ENCODE measurements around the gene COL6A2.
"Not testable (repeated sequence)": the region's sequence is repeated elsewhere in the genome, so short reads cannot be mapped to it uniquely, and the experiment has no call there.

COL6A2 gene

GRCh38 chr21:46138383-46138970 lies 40.6 kb downstream of the COL6A2 start:
- Histone ChIP-seq H2AK5ac (ENCODE audit: low read length, severe bottlenecking) (no peak overlapping the region), H3K79me1 (replicated peaks; ENCODE audit: low read length, poor library complexity, severe bottlenecking) (no peaks in the 10 kb centered on the region), H3K14ac (ENCODE audit: low read length in 2 of 2) (no peak overlapping the region), H2BK5ac (ENCODE audit: low read depth, low read length, poor library complexity, severe bottlenecking) (no peak overlapping the region), H3K4ac (ENCODE audit: low read depth in 1 of 2, low read length in 2 of 2) (no peak overlapping the region), H3K9ac (ENCODE audit: low read length) (no peak overlapping the region), H4K91ac (ENCODE audit: low read length) (no peak overlapping the region), H3K23ac (ENCODE audit: low read length in 2 of 2) (no peak overlapping the region), H3K4me2 (ENCODE audit: low read length, poor library complexity, severe bottlenecking) (no peak overlapping the region), H2BK12ac (ENCODE audit: low read length in 2 of 2) (no peak overlapping the region), H3K36me3 (ENCODE audit: control insufficient read depth in 1 of 2, insufficient read depth in 2 of 2, low read depth in 1 of 2, low read length in 2 of 2) (no peaks in the 10 kb centered on the region), H2AFZ (ENCODE audit: low read depth, low read length) (no peak overlapping the region), H3K4me1 (ENCODE audit: control insufficient read depth, insufficient read depth, low read depth, low read length) (peaks cover 20% of the 10 kb centered on the region), H3K9me3 (ENCODE audit: control insufficient read depth, low read length) (no peaks in the 10 kb centered on the region), H3K27me3 (ENCODE audit: control insufficient read depth in 1 of 2, insufficient read depth in 1 of 2, low read length in 2 of 2) (peaks cover 15 to 41% of the 10 kb centered on the region in 2 experiments), H3K27ac (ENCODE audit: low read length, poor library complexity, severe bottlenecking) (no peak overlapping the region), H3K4me3 (ENCODE audit: insufficient read depth in 1 of 2, low read depth in 1 of 2, low read length in 2 of 2) (no peak overlapping the region), H2BK120ac (ENCODE audit: low read depth, low read length) (no peak overlapping the region), H3K18ac (ENCODE audit: low read depth in 1 of 2, low read length in 2 of 2) (no peak overlapping the region), H4K8ac (ENCODE audit: low read length) (no peak overlapping the region), H2BK15ac (ENCODE audit: low read depth, poor library complexity, severe bottlenecking) (no peak overlapping the region)
- DNase-seq = no peak
- 93% methylated on average over 28 of the region's 28 CpGs for WGBS

- Histone ChIP-seq H3K36me3 (ENCODE audit: control insufficient read depth in 1 of 2, insufficient read depth in 2 of 2, low read depth in 1 of 2, low read length in 2 of 2) (no peaks in the 10 kb centered on the region), H2BK120ac (ENCODE audit: low read depth, low read length) (no peak overlapping the region), H3K4me1 (ENCODE audit: control insufficient read depth, insufficient read depth, low read depth, low read length) (peaks cover 19% of the 10 kb centered on the region), H3K4ac (ENCODE audit: low read depth in 1 of 2, low read length in 2 of 2) (no peak overlapping the region), H2BK12ac (ENCODE audit: low read length in 2 of 2) (no peak overlapping the region), H4K91ac (ENCODE audit: low read length) (no peak overlapping the region), H3K23ac (ENCODE audit: low read length in 2 of 2) (no peak overlapping the region), H2AK5ac (ENCODE audit: low read length, severe bottlenecking) (no peak overlapping the region), H3K9ac (ENCODE audit: low read length) (no peak overlapping the region), H2BK15ac (ENCODE audit: low read depth, poor library complexity, severe bottlenecking) (no peak overlapping the region), H4K8ac (ENCODE audit: low read length) (no peak overlapping the region), H3K18ac (ENCODE audit: low read depth in 1 of 2, low read length in 2 of 2) (no peak overlapping the region), H2AFZ (ENCODE audit: low read depth, low read length) (no peak overlapping the region), H3K4me3 (ENCODE audit: insufficient read depth in 1 of 2, low read depth in 1 of 2, low read length in 2 of 2) (no peak overlapping the region), H3K27me3 (ENCODE audit: control insufficient read depth in 1 of 2, insufficient read depth in 1 of 2, low read length in 2 of 2) (peaks cover 15 to 41% of the 10 kb centered on the region in 2 experiments), H3K4me2 (ENCODE audit: low read length, poor library complexity, severe bottlenecking) (no peak overlapping the region), H2BK5ac (ENCODE audit: low read depth, low read length, poor library complexity, severe bottlenecking) (no peak overlapping the region), H3K79me1 (replicated peaks; ENCODE audit: low read length, poor library complexity, severe bottlenecking) (no peaks in the 10 kb centered on the region), H3K9me3 (ENCODE audit: control insufficient read depth, low read length) (no peaks in the 10 kb centered on the region), H3K14ac (ENCODE audit: low read length in 2 of 2) (peak overlapping the region in 1 of 2 experiments; percentile 9), H3K27ac (ENCODE audit: low read length, poor library complexity, severe bottlenecking) (no peak overlapping the region)
- WGBS = 88% methylated on average over 14 of the region's 15 CpGs
- DNase-seq = no peak
Observed at GRCh38 chr21:46139686-46140085, 41.8 kb downstream of the COL6A2 start.

- H3K4ac ChIP-seq (ENCODE audit: low read depth in 1 of 2, low read length in 2 of 2); H2BK5ac ChIP-seq (ENCODE audit: low read depth, low read length, poor library complexity, severe bottlenecking); H2BK15ac ChIP-seq (ENCODE audit: low read depth, poor library complexity, severe bottlenecking); H3K9ac ChIP-seq (ENCODE audit: low read length); H3K23ac ChIP-seq (ENCODE audit: low read length in 2 of 2); H3K18ac ChIP-seq (ENCODE audit: low read depth in 1 of 2, low read length in 2 of 2); H4K8ac ChIP-seq (ENCODE audit: low read length); H3K79me1 ChIP-seq (replicated peaks; ENCODE audit: low read length, poor library complexity, severe bottlenecking); H2BK120ac ChIP-seq (ENCODE audit: low read depth, low read length); H4K91ac ChIP-seq (ENCODE audit: low read length); H2AFZ ChIP-seq (ENCODE audit: low read depth, low read length); H3K27ac ChIP-seq (ENCODE audit: low read length, poor library complexity, severe bottlenecking); H3K9me3 ChIP-seq (ENCODE audit: control insufficient read depth, low read length); H2AK5ac ChIP-seq (ENCODE audit: low read length, severe bottlenecking); H3K4me2 ChIP-seq (ENCODE audit: low read length, poor library complexity, severe bottlenecking); H3K4me3 ChIP-seq (ENCODE audit: insufficient read depth in 1 of 2, low read depth in 1 of 2, low read length in 2 of 2); H3K36me3 ChIP-seq (ENCODE audit: control insufficient read depth in 1 of 2, insufficient read depth in 2 of 2, low read depth in 1 of 2, low read length in 2 of 2): not testable (repeated sequence)
- WGBS = 44% methylated on average over 28 of the region's 29 CpGs
- Histone ChIP-seq H2BK12ac (ENCODE audit: low read length in 2 of 2) (peak overlapping the region in 1 of 2 experiments; percentile 56), H3K4me1 (ENCODE audit: control insufficient read depth, insufficient read depth, low read depth, low read length) (peaks cover 19% of the 10 kb centered on the region), H3K27me3 (ENCODE audit: control insufficient read depth in 1 of 2, insufficient read depth in 1 of 2, low read length in 2 of 2) (peaks cover 15 to 41% of the 10 kb centered on the region in 2 experiments), H3K14ac (ENCODE audit: low read length in 2 of 2) (peak overlapping the region in 1 of 2 experiments; percentile 30)
- DNase-seq = peak; percentile 63
Observed at GRCh38 chr21:46140352-46141003, 42.6 kb downstream of the COL6A2 start.

- Histone ChIP-seq H2AK5ac (ENCODE audit: low read length, severe bottlenecking) (no peak overlapping the region), H3K9me3 (ENCODE audit: control insufficient read depth, low read length) (no peaks in the 10 kb centered on the region), H3K79me1 (replicated peaks; ENCODE audit: low read length, poor library complexity, severe bottlenecking) (no peaks in the 10 kb centered on the region), H2BK5ac (ENCODE audit: low read depth, low read length, poor library complexity, severe bottlenecking) (no peak overlapping the region), H2BK120ac (ENCODE audit: low read depth, low read length) (peak overlapping the region; percentile 2), H3K9ac (ENCODE audit: low read length) (no peak overlapping the region), H3K4me3 (ENCODE audit: insufficient read depth in 1 of 2, low read depth in 1 of 2, low read length in 2 of 2) (no peak overlapping the region), H3K18ac (ENCODE audit: low read depth in 1 of 2, low read length in 2 of 2) (peak overlapping the region in 1 of 2 experiments; percentile 55), H3K27me3 (ENCODE audit: control insufficient read depth in 1 of 2, insufficient read depth in 1 of 2, low read length in 2 of 2) (peaks cover 15 to 33% of the 10 kb centered on the region in 2 experiments), H2BK15ac (ENCODE audit: low read depth, poor library complexity, severe bottlenecking) (peak overlapping the region; percentile 8), H3K36me3 (ENCODE audit: control insufficient read depth in 1 of 2, insufficient read depth in 2 of 2, low read depth in 1 of 2, low read length in 2 of 2) (no peaks in the 10 kb centered on the region), H4K91ac (ENCODE audit: low read length) (peak overlapping the region; percentile 2), H2BK12ac (ENCODE audit: low read length in 2 of 2) (peak overlapping the region in 1 of 2 experiments; percentile 29), H3K4me1 (ENCODE audit: control insufficient read depth, insufficient read depth, low read depth, low read length) (peaks cover 16% of the 10 kb centered on the region), H3K23ac (ENCODE audit: low read length in 2 of 2) (no peak overlapping the region), H3K27ac (ENCODE audit: low read length, poor library complexity, severe bottlenecking) (no peak overlapping the region), H3K4ac (ENCODE audit: low read depth in 1 of 2, low read length in 2 of 2) (peak overlapping the region in 1 of 2 experiments; percentile 28), H4K8ac (ENCODE audit: low read length) (no peak overlapping the region), H3K14ac (ENCODE audit: low read length in 2 of 2) (no peak overlapping the region), H2AFZ (ENCODE audit: low read depth, low read length) (no peak overlapping the region), H3K4me2 (ENCODE audit: low read length, poor library complexity, severe bottlenecking) (no peak overlapping the region)
- WGBS = 59% methylated on average over 41 of the region's 45 CpGs
- no peak for DNase-seq
Observed at GRCh38 chr21:46141767-46142581, 44.1 kb downstream of the COL6A2 start.

All from mesenchymal stem cell (in vitro differentiated cells and primary cell).